ENCODE data around the gene DDX51.

DDX51 gene

DNA sequence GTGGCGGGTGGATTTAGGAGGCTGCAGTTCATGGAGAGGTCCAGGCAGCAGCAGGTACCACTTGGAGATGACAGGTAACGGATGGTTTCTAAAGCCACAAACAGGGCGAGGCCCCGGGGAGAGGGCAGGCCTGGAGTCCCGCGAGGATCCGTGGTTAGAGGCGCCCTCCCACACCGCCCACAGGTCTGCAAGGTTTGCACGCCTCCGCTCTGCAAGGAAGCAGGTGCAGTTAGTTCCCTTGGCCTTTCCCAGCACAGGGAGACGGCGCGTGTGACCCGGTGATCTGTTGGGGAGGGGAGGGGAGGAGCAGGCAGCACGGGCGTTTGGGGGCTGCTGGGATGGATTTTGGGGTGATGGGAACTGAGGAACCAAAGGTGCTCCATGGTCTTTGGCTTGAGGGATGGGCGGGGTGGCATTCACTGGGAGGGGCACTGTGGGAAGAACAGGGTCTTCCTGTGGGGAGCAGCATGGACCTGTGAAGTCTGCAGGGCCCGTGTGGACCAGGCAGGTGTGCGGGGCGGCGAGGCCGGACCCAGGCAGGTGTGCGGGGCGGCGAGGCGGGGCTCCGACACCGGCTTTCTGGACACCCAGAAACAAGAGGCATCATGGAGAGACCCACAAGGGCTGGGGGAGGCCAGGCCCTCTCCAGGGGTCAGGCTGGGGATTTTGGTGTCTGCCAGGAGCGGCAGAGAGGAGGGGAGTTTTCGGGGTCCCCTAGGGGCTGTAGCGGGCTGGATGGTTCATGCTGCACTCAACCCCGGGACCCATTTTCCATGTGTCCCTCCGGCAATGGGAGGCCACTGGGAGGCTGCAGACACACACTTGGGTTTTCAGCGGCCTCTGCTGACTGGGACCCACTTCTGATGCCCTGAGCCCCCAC, 29.3 kb upstream of the DDX51 start:
- no peak overlapping the region for H3K27ac ChIP-seq

DNA sequence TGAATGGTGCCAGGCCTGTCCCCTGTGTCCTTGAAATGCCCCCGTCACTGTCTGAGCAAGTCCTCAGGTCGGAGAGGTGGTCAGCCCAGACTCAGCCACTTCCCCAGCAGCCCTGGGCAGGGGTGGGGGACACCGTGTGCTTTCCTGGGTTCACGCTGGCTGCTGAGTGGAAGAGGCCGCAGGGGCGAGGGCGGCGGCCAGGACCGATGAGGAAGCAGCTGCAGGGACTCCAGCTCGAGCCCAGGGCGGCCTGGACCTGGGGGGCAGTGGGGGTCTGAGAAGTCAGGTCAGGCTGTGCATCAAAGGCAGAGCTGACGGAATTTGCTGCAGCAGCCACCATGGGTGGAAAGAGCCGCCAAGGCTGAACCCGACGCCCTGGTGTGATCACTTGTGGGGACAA, 28.5 kb upstream of the DDX51 start:
- H3K27ac ChIP-seq, result no peak overlapping the region
- TF ChIP-seq, protein P1, sequence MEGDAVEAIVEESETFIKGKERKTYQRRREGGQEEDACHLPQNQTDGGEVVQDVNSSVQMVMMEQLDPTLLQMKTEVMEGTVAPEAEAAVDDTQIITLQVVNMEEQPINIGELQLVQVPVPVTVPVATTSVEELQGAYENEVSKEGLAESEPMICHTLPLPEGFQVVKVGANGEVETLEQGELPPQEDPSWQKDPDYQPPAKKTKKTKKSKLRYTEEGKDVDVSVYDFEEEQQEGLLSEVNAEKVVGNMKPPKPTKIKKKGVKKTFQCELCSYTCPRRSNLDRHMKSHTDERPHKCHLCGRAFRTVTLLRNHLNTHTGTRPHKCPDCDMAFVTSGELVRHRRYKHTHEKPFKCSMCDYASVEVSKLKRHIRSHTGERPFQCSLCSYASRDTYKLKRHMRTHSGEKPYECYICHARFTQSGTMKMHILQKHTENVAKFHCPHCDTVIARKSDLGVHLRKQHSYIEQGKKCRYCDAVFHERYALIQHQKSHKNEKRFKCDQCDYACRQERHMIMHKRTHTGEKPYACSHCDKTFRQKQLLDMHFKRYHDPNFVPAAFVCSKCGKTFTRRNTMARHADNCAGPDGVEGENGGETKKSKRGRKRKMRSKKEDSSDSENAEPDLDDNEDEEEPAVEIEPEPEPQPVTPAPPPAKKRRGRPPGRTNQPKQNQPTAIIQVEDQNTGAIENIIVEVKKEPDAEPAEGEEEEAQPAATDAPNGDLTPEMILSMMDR (IDR thresholded peaks at IDR 0.05), result no peak
- TF ChIP-seq ZFX (IDR thresholded peaks at IDR 0.05; ENCODE audit: borderline replicate concordance), result no peak

More for the DNA sequence above, 29.3 kb upstream of the DDX51 start:
- TF ChIP-seq, protein P1 (IDR thresholded peaks at IDR 0.05), result no peak
- no peak for TF ChIP-seq ZFX (IDR thresholded peaks at IDR 0.05; ENCODE audit: borderline replicate concordance)

DNA sequence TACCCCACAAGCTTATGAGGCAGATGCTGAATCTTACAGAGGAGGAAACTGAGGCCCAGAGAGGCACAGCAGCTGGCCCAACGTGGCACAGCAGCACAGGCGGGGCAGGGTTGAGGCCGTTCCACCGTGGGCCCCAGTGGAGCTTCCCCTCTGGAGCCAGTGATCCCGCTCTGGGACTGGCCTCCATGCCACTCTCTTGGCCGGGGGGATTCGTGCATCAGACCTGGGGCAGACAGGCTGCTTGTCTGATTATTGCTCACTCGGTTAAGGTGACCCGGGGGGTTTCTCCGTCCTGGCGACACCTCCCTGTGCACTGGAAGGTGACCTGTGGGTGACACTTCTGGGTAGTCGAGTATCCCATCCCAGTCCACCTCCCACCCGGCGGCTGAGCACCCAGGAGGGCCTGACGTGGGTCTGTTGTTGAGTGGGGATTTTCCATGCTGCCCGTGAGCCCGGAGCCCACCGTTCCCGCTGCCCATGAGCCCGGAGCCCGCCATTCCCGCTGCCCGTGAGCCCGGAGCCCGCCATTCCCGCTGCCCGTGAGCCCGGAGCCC, 27.9 kb upstream of the DDX51 start:
- TF ChIP-seq, protein P1 (IDR thresholded peaks at IDR 0.05), result no peak
- TF ChIP-seq ZFX (IDR thresholded peaks at IDR 0.05; ENCODE audit: borderline replicate concordance), result no peak
- H3K27ac ChIP-seq, result no peak overlapping the region

DNA sequence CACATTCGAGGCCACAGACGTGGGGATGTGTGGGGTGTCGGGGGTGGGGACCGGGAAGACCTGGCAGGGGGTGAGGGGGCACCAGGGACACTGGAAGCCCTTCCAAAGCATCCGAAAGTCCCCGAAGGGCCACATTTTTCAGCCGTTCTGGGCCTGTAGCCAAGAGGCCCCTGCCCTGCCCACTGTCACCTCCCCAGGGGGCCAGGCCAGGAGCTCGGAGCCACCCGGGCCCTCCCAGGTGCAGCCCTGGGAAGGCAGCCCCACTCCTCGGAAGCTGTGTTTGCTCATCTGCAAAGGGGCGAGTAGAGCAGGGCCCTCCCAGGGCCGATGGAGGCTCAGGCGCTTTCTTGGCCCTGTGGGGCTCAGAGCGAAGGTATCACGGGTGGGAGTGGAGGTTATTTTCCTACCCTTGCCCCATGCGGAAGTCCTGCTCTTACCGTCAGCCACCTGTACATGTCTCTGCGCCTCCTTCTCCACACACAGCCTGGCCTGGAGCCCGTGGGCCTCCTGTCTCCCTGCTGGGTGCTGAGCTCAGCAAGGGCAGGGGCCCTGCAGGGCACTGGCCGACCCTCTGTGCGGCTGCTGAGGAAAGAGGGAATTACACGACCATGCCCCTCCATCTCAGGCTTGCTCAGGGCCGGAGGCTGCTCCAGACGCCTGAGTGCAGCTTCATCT, 27.3 kb upstream of the DDX51 start:
- no peak overlapping the region for H3K27ac ChIP-seq
- TF ChIP-seq ZFX (IDR thresholded peaks at IDR 0.05; ENCODE audit: borderline replicate concordance), result no peak
- TF ChIP-seq, protein P1 (IDR thresholded peaks at IDR 0.05), result no peak

DNA sequence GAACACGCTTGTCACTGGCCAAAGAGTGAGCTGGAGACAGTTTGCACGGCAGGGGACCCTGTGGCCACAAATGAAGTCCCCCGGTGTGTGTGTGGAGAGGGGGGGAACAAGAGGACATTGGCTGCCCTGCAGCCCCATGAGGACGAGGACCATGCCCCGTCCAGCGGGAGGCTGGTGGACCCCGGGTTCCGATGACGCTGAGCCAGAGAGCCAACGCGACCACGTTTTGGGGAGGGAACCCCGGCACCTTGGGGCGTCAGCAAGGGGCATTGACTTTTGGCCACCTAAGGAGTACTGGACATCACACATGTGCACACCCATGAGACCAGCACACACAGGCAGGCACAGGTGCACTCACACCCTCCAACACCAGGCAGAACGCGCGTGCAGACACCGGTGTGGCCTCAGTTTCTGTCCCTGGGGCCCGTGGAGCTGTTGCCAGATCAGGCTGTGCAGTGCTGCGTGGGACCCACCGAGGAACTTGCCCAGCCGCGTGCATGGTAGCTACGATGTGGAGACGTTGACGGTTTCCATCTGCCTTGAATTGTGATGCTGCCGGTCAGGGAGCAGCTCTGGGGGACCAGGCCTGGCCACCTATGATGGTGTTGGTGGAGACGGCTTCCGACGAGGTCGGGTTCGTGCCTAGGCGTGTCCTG, 26.6 kb upstream of the DDX51 start:
- H3K27ac ChIP-seq, result no peak overlapping the region
- TF ChIP-seq ZFX (IDR thresholded peaks at IDR 0.05; ENCODE audit: borderline replicate concordance), result no peak
- TF ChIP-seq, protein P1 (IDR thresholded peaks at IDR 0.05), result no peak

DNA sequence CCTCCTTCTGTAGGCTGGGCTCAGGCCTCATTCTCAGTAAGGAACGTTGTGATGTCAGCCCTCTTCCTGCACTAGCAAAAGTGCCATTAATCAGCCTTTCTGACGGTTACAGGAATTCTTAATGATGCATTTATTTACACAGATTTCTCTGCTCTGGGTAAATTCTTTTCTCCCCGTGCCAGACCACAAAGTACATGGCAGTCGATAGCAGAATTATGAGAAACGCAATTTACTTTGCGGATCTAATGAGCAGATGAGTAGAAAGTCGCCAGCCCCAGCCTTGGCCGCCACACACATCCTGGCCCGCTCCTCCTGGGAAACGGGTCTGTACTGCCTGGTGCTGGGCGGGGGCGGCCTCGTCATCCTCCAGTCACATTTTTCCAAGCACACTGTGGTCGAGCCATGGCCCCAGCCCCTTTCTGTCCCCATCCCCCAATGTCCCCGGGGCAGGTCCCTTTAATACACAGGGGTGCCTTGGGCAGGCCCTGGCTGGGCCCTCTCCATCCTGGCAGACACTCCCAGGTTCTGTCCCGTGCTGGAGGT, 26.0 kb upstream of the DDX51 start:
- no peak overlapping the region for H3K27ac ChIP-seq
- TF ChIP-seq, protein P1 (IDR thresholded peaks at IDR 0.05), result no peak
- TF ChIP-seq ZFX (IDR thresholded peaks at IDR 0.05; ENCODE audit: borderline replicate concordance), result no peak

All from 22Rv1 (cell line).